Measurements from ENCODE around the gene WSCD1. TPM values are rescaled to one million over a fixed set of nuclear protein-coding genes. Genes with fewer than 3 reads are reported as not detected.
A peak's percentile ranks its signal among the peaks of the same experiment; 100 is the strongest.

The WSCD1 gene
- polyA plus RNA-seq, 3 donors = not detected

GRCh38 chr17:6072157-6072556, 2.0 kb downstream of the WSCD1 start:
- WGBS (ENCODE audit: insufficient coverage) = 80% methylated on average over 1 of the region's 3 CpGs
- H3K27me3 Mint-ChIP-seq (ENCODE audit: low read depth in 3 of 3) = peaks cover 44 to 64% (median 62%) of the 10 kb centered on the region in 3 donors
- H3K27ac Mint-ChIP-seq = no peak overlapping the region
- H4K20me1 ChIP-seq (ENCODE audit: insufficient read depth, low read length) = no peaks in the 10 kb centered on the region
- H3K4me1 Mint-ChIP-seq = peaks cover 5% of the 10 kb centered on the region
- H3K4me1 ChIP-seq (ENCODE audit: control insufficient read depth in 1 of 2, insufficient read depth in 2 of 2, low read length in 2 of 2) = no peaks in the 10 kb centered on the region
- peaks cover 31 to 55% of the 10 kb centered on the region in 2 donors for H3K27me3 ChIP-seq (ENCODE audit: control insufficient read depth in 2 of 2, insufficient read depth in 2 of 2, low read length in 2 of 2)
- H3K9me3 ChIP-seq (replicated peaks in 1 of 2; ENCODE audit: control insufficient read depth in 1 of 2, insufficient read depth in 1 of 2, low read length in 2 of 2) = peaks cover 0 to 26% of the 10 kb centered on the region in 2 donors
- no peak overlapping the region for H3K4me3 ChIP-seq (replicated peaks in 1 of 3; ENCODE audit: low read depth in 2 of 3, low read length in 3 of 3)
- TF ChIP-seq CTCF (IDR thresholded peaks at IDR 0.05) = no peak
- H3K36me3 Mint-ChIP-seq = peaks cover 0 to 6% of the 10 kb centered on the region in 2 donors
- no peak overlapping the region for H3K9ac ChIP-seq (ENCODE audit: insufficient read depth, low read length, poor library complexity, severe bottlenecking)
- peaks cover 0 to 12% (median 5%) of the 10 kb centered on the region in 7 donors for H3K9me3 Mint-ChIP-seq
- peak overlapping the region in 1 of 2 donors; percentile 68 for H3K4me3 Mint-ChIP-seq
- no peaks in the 10 kb centered on the region for H3K36me3 ChIP-seq (replicated peaks in 1 of 2; ENCODE audit: control insufficient read depth in 1 of 2, insufficient read depth in 2 of 2, low read length in 2 of 2)
- H2AFZ ChIP-seq (ENCODE audit: insufficient read depth, low read depth, low read length, poor library complexity, severe bottlenecking) = no peak overlapping the region
- no peak overlapping the region for H3K27ac ChIP-seq (ENCODE audit: low read depth in 1 of 2, low read length in 2 of 2)
- intact Hi-C loops (cut with micrococcal nuclease) = no loop called here
- no peak for DNase-seq
- H3K79me2 ChIP-seq (ENCODE audit: insufficient read depth, low read length) = no peaks in the 10 kb centered on the region
- no peak overlapping the region for H3K4me2 ChIP-seq (replicated peaks; ENCODE audit: extremely low read depth, low read length, poor library complexity, severe bottlenecking)

- Histone ChIP-seq H3K4me1 (ENCODE audit: control insufficient read depth in 1 of 2, insufficient read depth in 2 of 2, low read length in 2 of 2) (no peaks in the 10 kb centered on the region), H3K9me3 (replicated peaks in 1 of 2; ENCODE audit: control insufficient read depth in 1 of 2, insufficient read depth in 1 of 2, low read length in 2 of 2) (peaks cover 0 to 26% of the 10 kb centered on the region in 2 donors), H3K4me3 (replicated peaks in 1 of 3; ENCODE audit: low read depth in 2 of 3, low read length in 3 of 3) (no peak overlapping the region), H2AFZ (ENCODE audit: insufficient read depth, low read depth, low read length, poor library complexity, severe bottlenecking) (no peak overlapping the region), H3K27ac (ENCODE audit: low read depth in 1 of 2, low read length in 2 of 2) (no peak overlapping the region), H3K4me2 (replicated peaks; ENCODE audit: extremely low read depth, low read length, poor library complexity, severe bottlenecking) (no peak overlapping the region), H4K20me1 (ENCODE audit: insufficient read depth, low read length) (no peaks in the 10 kb centered on the region), H3K36me3 (replicated peaks in 1 of 2; ENCODE audit: control insufficient read depth in 1 of 2, insufficient read depth in 2 of 2, low read length in 2 of 2) (no peaks in the 10 kb centered on the region), H3K9ac (ENCODE audit: insufficient read depth, low read length, poor library complexity, severe bottlenecking) (no peak overlapping the region), H3K27me3 (ENCODE audit: control insufficient read depth in 2 of 2, insufficient read depth in 2 of 2, low read length in 2 of 2) (peaks cover 30 to 51% of the 10 kb centered on the region in 2 donors), H3K79me2 (ENCODE audit: insufficient read depth, low read length) (no peaks in the 10 kb centered on the region)
- peaks cover 0 to 6% of the 10 kb centered on the region in 2 donors for H3K36me3 Mint-ChIP-seq
- intact Hi-C loops (cut with micrococcal nuclease) = no loop called here
- 100% methylated on average over 3 of the region's 5 CpGs for WGBS (ENCODE audit: insufficient coverage)
- H3K27ac Mint-ChIP-seq = no peak overlapping the region
- no peak for DNase-seq
- no peak for TF ChIP-seq CTCF (IDR thresholded peaks at IDR 0.05)
- peaks cover 0 to 12% (median 5%) of the 10 kb centered on the region in 7 donors for H3K9me3 Mint-ChIP-seq
- H3K4me3 Mint-ChIP-seq = peak overlapping the region in 1 of 2 donors; percentile 49
- peaks cover 39 to 60% (median 59%) of the 10 kb centered on the region in 3 donors for H3K27me3 Mint-ChIP-seq (ENCODE audit: low read depth in 3 of 3)
- H3K4me1 Mint-ChIP-seq = peaks cover 5% of the 10 kb centered on the region
Observed at GRCh38 chr17:6072611-6073010, 2.4 kb downstream of the WSCD1 start.
